OCI-LY1 (cell line): ENCODE measurements around the gene TRDMT1.

Source experiments
- H2AFZ ChIP-seq: fragments of 200-600 bp; sonication (generic), shearing (Covaris generic); 2 replicates; pipeline ENCODE4 v1.6.0; 2014; ENCODE audit warnings: antibody characterized with exemption, mild to moderate bottlenecking, low read length
- H3F3A ChIP-seq: fragments of 200-600 bp; sonication (generic), shearing (Covaris generic); 2 replicates; pipeline ENCODE4 v1.6.0; 2014; ENCODE audit warnings: mild to moderate bottlenecking, antibody characterized with exemption, low read length, moderate library complexity; ENCODE audit not compliant: insufficient read depth
- H3K27ac ChIP-seq: fragments of 200-600 bp; sonication (generic); 2 replicates; pipeline ENCODE4 v1.5.1; 2014; ENCODE audit warnings: low read length, mixed run types, mild to moderate bottlenecking, low read depth; ENCODE audit not compliant: poor library complexity, severe bottlenecking
- H3K27me3 ChIP-seq: fragments of 200-600 bp; sonication (generic); 2 replicates; pipeline ENCODE4 v1.6.0; 2014; ENCODE audit warnings: antibody characterized with exemption, mild to moderate bottlenecking, low read length, moderate library complexity; ENCODE audit not compliant: insufficient read depth
- H3K36me3 ChIP-seq: fragments of 200-600 bp; sonication (generic); 2 replicates; pipeline ENCODE4 v1.6.1; 2014; ENCODE audit warnings: mild to moderate bottlenecking, antibody characterized with exemption, low read length, moderate library complexity, mixed read lengths; ENCODE audit not compliant: insufficient read depth
- H3K4me1 ChIP-seq: fragments of 200-600 bp; sonication (generic); 2 replicates; pipeline ENCODE4 v1.5.1; 2014; ENCODE audit warnings: mild to moderate bottlenecking, low read length, moderate library complexity; ENCODE audit not compliant: insufficient read depth, severe bottlenecking
- H3K4me2 ChIP-seq: fragments of 200-600 bp; sonication (generic), shearing (Covaris generic); 2 replicates; pipeline ENCODE4 v1.6.1; 2014; ENCODE audit warnings: low read length
- H3K4me3 ChIP-seq: fragments of 200-600 bp; sonication (generic); 2 replicates; pipeline ENCODE4 v1.5.1; 2014; ENCODE audit warnings: low read length, low read depth, mild to moderate bottlenecking, mixed read lengths; ENCODE audit not compliant: poor library complexity, severe bottlenecking
- H3K79me2 ChIP-seq: fragments of 200-600 bp; shearing (Covaris generic); 2 replicates; pipeline ENCODE4 v1.6.1; 2016; ENCODE audit warnings: mixed run types, low read length, mixed read lengths; ENCODE audit not compliant: insufficient read depth
- H3K9ac ChIP-seq: fragments of 200-600 bp; sonication (generic), shearing (Covaris generic); 2 replicates; pipeline ENCODE4 v1.6.1; 2014; ENCODE audit warnings: mild to moderate bottlenecking, low read length, mixed read lengths
- H3K9me2 ChIP-seq: fragments of 200-600 bp; sonication (generic), shearing (Covaris generic); 2 replicates; pipeline ENCODE4 v1.6.1; 2014; ENCODE audit warnings: low read depth, mild to moderate bottlenecking, low read length, mixed read lengths
- H3K9me3 ChIP-seq: fragments of 200-600 bp; shearing (Covaris generic); 2 replicates; pipeline ENCODE4 v1.6.1; 2014; ENCODE audit warnings: low read length, mixed read lengths
- H4K20me1 ChIP-seq: fragments of 200-600 bp; sonication (generic), shearing (Covaris generic); 2 replicates; pipeline ENCODE4 v1.6.0; 2016; ENCODE audit warnings: mild to moderate bottlenecking, low read length; ENCODE audit not compliant: insufficient read depth
- CTCF ChIP-seq: fragments of 200-600 bp; sonication (generic), shearing (Covaris generic); IDR thresholded peaks from 2 replicates; pipeline ENCODE4 v1.5.1; 2017; ENCODE audit warnings: mild to moderate bottlenecking, antibody characterized with exemption, low read length, moderate library complexity, mixed read lengths
- EZH2 ChIP-seq: fragments of 200-600 bp; sonication (generic), shearing (Covaris generic); IDR thresholded peaks from 2 replicates; pipeline ENCODE4 v1.8.0; 2017; ENCODE audit warnings: borderline replicate concordance, mixed run types, mild to moderate bottlenecking, antibody characterized with exemption, low read length, moderate library complexity, mixed read lengths

TRDMT1 gene

GRCh38 chr10:17234431-17234945, 33.0 kb upstream of the TRDMT1 start:
- H3K4me1 ChIP-seq: peaks cover 15% of the 10 kb centered on the region
- no peaks in the 10 kb centered on the region for H3K79me2 ChIP-seq
- no peaks in the 10 kb centered on the region for H3K9me2 ChIP-seq
- no peak overlapping the region for H3K9ac ChIP-seq
- H4K20me1 ChIP-seq: no peaks in the 10 kb centered on the region
- H3K4me3 ChIP-seq: no peak overlapping the region
- no peak for TF ChIP-seq EZH2
- no peak for TF ChIP-seq CTCF
- no peak overlapping the region for H2AFZ ChIP-seq
- no peaks in the 10 kb centered on the region for H3K9me3 ChIP-seq
- H3K27me3 ChIP-seq: 0 out of 2 replicates have a peak, but pooled peaks cover 4% of the 10 kb centered on the region
- H3K36me3 ChIP-seq: no peaks in the 10 kb centered on the region
- H3F3A ChIP-seq: no peaks in the 10 kb centered on the region
- H3K27ac ChIP-seq: no peak overlapping the region
- no peak overlapping the region for H3K4me2 ChIP-seq

- no peaks in the 10 kb centered on the region for H3K79me2 ChIP-seq
- no peaks in the 10 kb centered on the region for H3K9me3 ChIP-seq
- H3K4me3 ChIP-seq: no peak overlapping the region
- H3F3A ChIP-seq: no peaks in the 10 kb centered on the region
- TF ChIP-seq EZH2 (no peak), CTCF (no peak)
- no peak overlapping the region for H2AFZ ChIP-seq
- H4K20me1 ChIP-seq: no peaks in the 10 kb centered on the region
- no peaks in the 10 kb centered on the region for H3K36me3 ChIP-seq
- peaks cover 7% of the 10 kb centered on the region; the same call in 1 of the 2 replicates for H3K27me3 ChIP-seq
- H3K9me2 ChIP-seq: no peaks in the 10 kb centered on the region
- no peak overlapping the region for H3K27ac ChIP-seq
- H3K9ac ChIP-seq: no peak overlapping the region
- peaks cover 24% of the 10 kb centered on the region for H3K4me1 ChIP-seq
- no peak overlapping the region for H3K4me2 ChIP-seq
Measured at GRCh38 chr10:17233286-17233991, 32.0 kb upstream of the TRDMT1 start.

- TF ChIP-seq EZH2 (no peak), CTCF (no peak)
- Histone ChIP-seq H3K79me2 (no peaks in the 10 kb centered on the region), H3F3A (no peaks in the 10 kb centered on the region), H3K9me2 (no peaks in the 10 kb centered on the region), H3K4me1 (peaks cover 34% of the 10 kb centered on the region), H3K9me3 (no peaks in the 10 kb centered on the region), H3K36me3 (no peaks in the 10 kb centered on the region), H2AFZ (no peak overlapping the region), H3K27me3 (peaks cover 7% of the 10 kb centered on the region; the same call in 1 of the 2 replicates), H3K9ac (no peak overlapping the region), H3K4me2 (no peak overlapping the region), H3K4me3 (no peak overlapping the region), H3K27ac (no peak overlapping the region), H4K20me1 (no peaks in the 10 kb centered on the region)
Measured at GRCh38 chr10:17232276-17232960, 30.9 kb upstream of the TRDMT1 start.
